ENCODE data around the gene FLNA. TPM values are rescaled to one million over a fixed set of nuclear protein-coding genes. Genes with fewer than 3 reads are reported as not detected.

The FLNA gene
- 4.9 TPM in 1 of 2 replicates, not detected in the other for polyA plus RNA-seq

GRCh38 chrX:154374313-154375155, at the start of gene FLNA:
TSS of gene FLNA (minus strand) at chrX:154374634. CDS start at chrX:154371245, 3,389 bp downstream.

GRCh38 chrX:154409222-154409871, 34.9 kb upstream of the FLNA start, which contains the start of gene DNASE1L1:
TSS of gene DNASE1L1 (minus strand) at chrX:154409254. CDS start at chrX:154405568, 3,686 bp downstream.

GRCh38 chrX:154397888-154398667, 23.6 kb upstream of the FLNA start, which contains the start of gene RPL10:
TSS of gene RPL10 (plus strand) at chrX:154398377. CDS start at chrX:154398520, 143 bp downstream.

GRCh38 chrX:154378799-154379568, 4.5 kb upstream of the FLNA start, which contains the start of gene EMD:
TSS of gene EMD (plus strand) at chrX:154379295. CDS start at chrX:154379485, 190 bp downstream.

Other genes starting within 250 kb of the FLNA start
- not detected in 2 replicates for gene OPN1LW, start 230.4 kb downstream of the FLNA start, polyA plus RNA-seq
- gene OPN1MW, start 192.0 kb downstream of the FLNA start, polyA plus RNA-seq = not detected in 2 replicates
- gene OPN1MW2, start 154.9 kb downstream of the FLNA start, polyA plus RNA-seq = not detected in 2 replicates
- gene OPN1MW3, start 117.1 kb downstream of the FLNA start, polyA plus RNA-seq = not detected in 2 replicates
- gene TEX28, start 79.5 kb downstream of the FLNA start, polyA plus RNA-seq = not detected in 2 replicates
- not detected in 2 replicates for gene TKTL1, start 78.8 kb downstream of the FLNA start, polyA plus RNA-seq
- 1.6 and 2.0 TPM in 2 replicates for gene EMD, start 4.7 kb upstream of the FLNA start, polyA plus RNA-seq
- 317 and 487 TPM in 2 replicates for gene RPL10, start 23.7 kb upstream of the FLNA start, polyA plus RNA-seq
- not detected in 2 replicates for gene DNASE1L1, start 34.6 kb upstream of the FLNA start, polyA plus RNA-seq
- gene TAFAZZIN, start 36.9 kb upstream of the FLNA start, polyA plus RNA-seq = 1.9 and 14.5 TPM in 2 replicates
- gene ATP6AP1, start 54.0 kb upstream of the FLNA start, polyA plus RNA-seq = 42.0 and 42.2 TPM in 2 replicates
- 72.2 and 103 TPM in 2 replicates for gene GDI1, start 62.5 kb upstream of the FLNA start, polyA plus RNA-seq
- 5.7 and 8.8 TPM in 2 replicates for gene FAM50A, start 69.5 kb upstream of the FLNA start, polyA plus RNA-seq
- not detected in 2 replicates for gene PLXNA3, start 83.6 kb upstream of the FLNA start, polyA plus RNA-seq
- 16.5 and 16.8 TPM in 2 replicates for gene LAGE3, start 104.6 kb upstream of the FLNA start, polyA plus RNA-seq
- gene UBL4A, start 112.0 kb upstream of the FLNA start, polyA plus RNA-seq = 6.2 and 8.0 TPM in 2 replicates
- 1.1 and 1.7 TPM in 2 replicates for gene SLC10A3, start 116.0 kb upstream of the FLNA start, polyA plus RNA-seq
- 2.3 and 7.8 TPM in 2 replicates for gene FAM3A, start 141.6 kb upstream of the FLNA start, polyA plus RNA-seq
- gene G6PD, start 172.2 kb upstream of the FLNA start, polyA plus RNA-seq = 0.31 and 3.0 TPM in 2 replicates
- 2.3 and 5.1 TPM in 2 replicates for gene IKBKG, start 173.0 kb upstream of the FLNA start, polyA plus RNA-seq
- not detected in 2 replicates for gene CTAG1A, start 210.5 kb upstream of the FLNA start, polyA plus RNA-seq
- gene CTAG1B, start 244.6 kb upstream of the FLNA start, polyA plus RNA-seq = not detected in 2 replicates